ENCODE results near the gene MRPL42.
A peak's percentile ranks its signal among the peaks of the same experiment; 100 is the strongest.
"Not testable (repeated sequence)": the region's sequence is repeated elsewhere in the genome, so short reads cannot be mapped to it uniquely, and the experiment has no call there.

MRPL42 gene

DNA sequence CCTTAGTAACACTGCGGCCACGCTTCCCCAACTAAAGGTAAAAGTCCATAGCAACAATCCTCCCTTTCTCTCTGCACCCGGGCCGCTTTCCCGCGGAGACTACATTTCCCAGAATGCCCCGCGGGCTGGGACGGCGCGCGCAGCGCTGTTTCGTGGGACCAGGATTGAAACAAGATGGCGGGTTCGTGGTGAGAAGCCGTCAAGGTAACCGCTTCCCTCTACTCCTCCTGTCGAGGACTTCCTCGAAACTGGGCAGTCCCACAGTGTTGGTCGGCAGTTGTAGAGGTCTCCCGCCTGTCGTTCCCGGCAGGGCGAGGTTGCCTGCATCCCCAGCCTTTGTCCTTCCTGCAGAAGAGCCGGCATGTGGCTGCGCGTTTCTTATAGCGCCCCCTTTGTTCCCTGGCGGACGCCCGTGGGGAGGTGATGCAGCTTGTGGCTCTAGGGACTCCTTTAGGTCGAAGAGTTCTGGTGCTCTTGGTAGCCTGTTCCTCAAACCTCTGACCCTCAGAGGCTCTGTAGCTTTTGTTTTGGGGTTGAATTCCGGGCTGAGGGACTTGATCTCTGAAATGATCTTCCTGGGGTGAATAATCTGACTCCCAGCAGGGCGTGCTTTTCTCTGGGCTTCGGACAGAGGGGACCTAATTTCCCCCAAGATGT lies at the start of gene MRPL42:
TSS of gene MRPL42 (plus strand) at position 164 of the 657 bp plus-strand sequence. CDS start 1,772 bp downstream, outside the sequence.
- DNase-seq (ENCODE audit: extremely low read depth in 1 of 2, low read depth in 1 of 2) = peak; percentile 79 to 80

GRCh38 chr12:93417967-93418480 lies 49.3 kb upstream of the MRPL42 start:
- no peak for DNase-seq (ENCODE audit: extremely low read depth in 1 of 2, low read depth in 1 of 2)

- DNase-seq (ENCODE audit: extremely low read depth in 1 of 2, low read depth in 1 of 2) = no peak
Measured at GRCh38 chr12:93419388-93420034, 47.8 kb upstream of the MRPL42 start.

DNA sequence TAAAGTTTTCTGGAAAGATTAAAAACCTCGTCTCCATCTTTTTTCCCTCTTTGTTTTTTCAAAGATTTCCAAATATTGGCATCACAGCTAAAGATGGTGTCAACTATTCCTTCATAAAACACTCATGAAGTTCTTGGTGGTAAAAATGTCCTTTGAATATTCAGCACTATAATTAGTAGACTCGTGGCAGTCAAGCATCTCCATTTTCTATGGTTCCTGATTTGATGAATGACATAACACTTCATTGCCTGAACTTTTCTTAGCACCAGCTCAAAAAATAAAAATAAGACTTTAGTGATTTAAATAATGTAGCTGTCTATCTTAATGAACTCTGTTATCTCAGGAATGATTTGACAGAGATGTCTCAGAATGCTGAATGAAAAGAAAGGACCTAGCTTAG lies 45.3 kb upstream of the MRPL42 start:
- DNase-seq (ENCODE audit: extremely low read depth in 1 of 2, low read depth in 1 of 2) = no peak

DNA sequence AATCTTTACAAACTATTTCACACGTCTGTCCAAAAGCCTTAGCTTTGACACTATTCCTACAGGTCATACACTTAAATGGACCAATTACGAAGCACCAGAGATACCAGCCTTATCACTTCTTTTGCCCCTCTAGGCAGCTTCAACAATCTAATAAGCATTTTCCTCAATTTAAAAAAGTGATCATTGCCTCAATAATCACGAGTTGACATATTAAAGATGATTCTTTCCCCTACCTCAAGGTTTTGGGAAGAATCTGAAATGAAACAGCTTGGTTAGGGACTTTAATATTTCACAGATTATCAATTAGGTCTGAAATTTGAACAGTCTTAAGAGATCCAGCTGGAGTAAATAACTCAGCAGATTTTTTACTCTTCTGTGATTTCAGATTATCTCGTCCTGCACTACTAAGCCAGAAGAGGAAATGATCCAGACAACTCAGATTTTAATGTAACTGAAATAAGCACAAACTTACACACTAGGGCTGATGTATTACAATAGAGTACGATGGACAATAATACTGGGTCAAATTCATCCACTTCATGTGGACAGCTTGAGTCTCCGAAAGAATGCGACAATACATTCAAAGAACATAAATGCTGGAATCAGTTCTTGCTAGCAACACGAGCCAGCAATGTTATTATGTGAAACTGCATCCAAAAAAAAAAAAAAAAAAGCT lies 41.4 kb upstream of the MRPL42 start:
- DNase-seq (ENCODE audit: extremely low read depth in 1 of 2, low read depth in 1 of 2) = no peak

DNA sequence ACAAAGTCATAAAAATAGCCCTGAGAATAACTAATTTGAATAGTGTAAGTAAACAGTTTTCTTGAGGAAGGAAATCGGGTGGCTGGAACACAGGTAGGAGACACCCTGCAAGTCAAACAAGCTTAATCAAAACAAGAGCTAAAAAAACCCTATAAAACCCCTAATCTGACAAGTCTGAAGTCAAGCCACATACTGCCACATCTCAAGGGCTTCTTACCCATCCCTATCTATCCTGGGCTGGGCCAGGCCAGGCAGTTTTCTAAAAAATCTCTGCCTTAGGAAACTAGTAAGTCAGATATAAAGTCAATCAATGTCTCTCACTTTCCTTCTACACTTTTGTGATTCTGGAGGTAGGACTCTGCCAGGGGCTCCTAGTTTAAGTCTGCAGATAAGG lies 40.9 kb upstream of the MRPL42 start:
- DNase-seq (ENCODE audit: extremely low read depth in 1 of 2, low read depth in 1 of 2) = no peak

GRCh38 chr12:93427779-93428564 lies 39.3 kb upstream of the MRPL42 start:
- DNase-seq (ENCODE audit: extremely low read depth in 1 of 2, low read depth in 1 of 2) = no peak

- DNase-seq (ENCODE audit: extremely low read depth in 1 of 2, low read depth in 1 of 2) = no peak
Measured at GRCh38 chr12:93429448-93429847, 37.9 kb upstream of the MRPL42 start.

- no peak for DNase-seq (ENCODE audit: extremely low read depth in 1 of 2, low read depth in 1 of 2)
Measured at GRCh38 chr12:93429852-93430251, 37.5 kb upstream of the MRPL42 start.

DNA sequence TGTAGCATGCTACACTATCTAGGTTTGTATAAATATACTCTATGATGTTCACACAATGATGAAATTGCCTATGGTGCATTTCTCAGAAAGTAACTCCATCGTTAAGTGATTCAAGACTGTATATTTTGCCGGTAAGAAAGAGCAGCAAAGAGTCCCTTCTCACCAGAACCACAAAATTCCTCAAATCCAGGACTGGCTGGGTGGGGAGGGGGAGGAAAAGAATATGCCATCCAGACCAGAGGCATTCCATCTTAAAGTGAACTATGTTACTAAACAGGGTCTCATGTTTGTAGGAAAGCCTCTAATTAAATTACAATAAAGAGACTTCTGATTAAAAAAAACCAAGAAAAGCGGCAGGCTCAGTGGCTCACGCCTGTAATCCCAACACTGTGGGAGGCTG lies 37.0 kb upstream of the MRPL42 start:
- no peak for DNase-seq (ENCODE audit: extremely low read depth in 1 of 2, low read depth in 1 of 2)

GRCh38 chr12:93432031-93432430 lies 35.3 kb upstream of the MRPL42 start:
- DNase-seq (ENCODE audit: extremely low read depth in 1 of 2, low read depth in 1 of 2) = not testable (repeated sequence)

- no peak for DNase-seq (ENCODE audit: extremely low read depth in 1 of 2, low read depth in 1 of 2)
Measured at GRCh38 chr12:93434256-93434865, 33.0 kb upstream of the MRPL42 start.

DNA sequence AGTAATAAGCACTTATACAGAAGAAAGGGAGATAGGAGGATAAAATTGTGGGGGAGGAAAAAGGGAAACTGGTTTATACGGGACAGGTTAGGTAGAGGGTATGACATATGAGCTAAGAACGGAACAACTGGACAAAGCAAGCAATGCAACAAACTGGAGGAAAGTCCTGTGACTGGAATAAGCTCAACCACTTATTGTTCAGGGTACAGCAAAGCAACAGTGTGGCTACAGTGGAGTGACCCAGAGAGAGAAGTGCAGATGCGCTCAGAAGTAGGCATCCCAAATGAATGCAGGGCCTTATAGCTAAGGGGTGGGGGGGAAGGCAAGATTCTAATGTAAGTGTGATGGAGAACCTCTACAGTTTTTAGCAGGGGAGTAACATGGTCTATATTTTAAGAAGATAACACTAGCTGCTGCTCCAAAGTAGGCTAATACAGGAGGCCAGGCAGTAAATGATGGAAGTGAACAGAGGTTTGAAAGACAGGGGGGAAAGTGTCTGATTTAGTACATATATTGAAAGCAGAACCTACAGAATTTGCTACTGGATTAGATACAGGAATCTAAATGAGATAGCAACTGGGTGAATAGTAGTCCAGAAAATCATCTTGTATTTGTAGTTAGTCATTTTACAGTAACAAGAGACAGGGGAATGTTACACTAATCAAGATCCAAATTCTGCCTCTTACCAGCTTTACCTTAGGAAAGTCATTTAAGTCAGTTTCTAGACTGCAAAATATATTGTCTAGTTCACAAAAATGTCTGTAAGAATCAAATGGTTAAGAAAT lies 28.9 kb upstream of the MRPL42 start:
- no peak for DNase-seq (ENCODE audit: extremely low read depth in 1 of 2, low read depth in 1 of 2)

DNA sequence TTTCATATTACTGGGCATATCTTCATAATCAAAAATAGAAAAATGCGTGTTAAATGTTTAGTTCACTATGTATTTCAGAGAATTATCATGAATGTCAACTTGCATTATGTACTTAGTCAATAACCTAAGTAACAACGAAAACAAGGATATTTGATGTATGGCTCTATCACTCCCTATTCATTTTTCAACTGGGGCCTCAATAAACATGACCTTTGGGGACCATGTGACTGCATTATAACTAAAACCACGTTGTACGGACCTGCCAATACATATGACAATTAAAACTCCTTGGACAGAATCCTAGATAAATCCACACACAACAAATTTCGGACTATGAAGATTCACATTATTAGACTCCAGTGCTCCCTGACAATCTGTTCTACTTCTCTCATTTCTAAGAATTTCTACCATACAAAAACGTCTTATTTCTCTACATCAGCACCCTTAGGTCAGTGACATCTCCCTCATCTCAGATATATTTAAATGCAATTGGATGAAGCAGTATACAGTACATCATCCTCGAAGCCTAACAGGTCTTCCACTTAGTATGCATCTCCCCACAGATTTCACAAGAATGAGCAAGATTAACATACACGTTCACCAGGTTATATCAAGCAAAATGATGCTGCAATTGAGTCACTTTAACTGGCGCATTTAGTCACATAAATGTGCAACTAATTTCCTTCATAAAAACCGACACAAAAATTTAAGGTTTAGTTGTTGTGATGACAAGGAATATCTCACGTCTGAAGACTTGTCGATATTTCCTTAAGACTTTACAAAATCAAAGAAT lies 27.1 kb upstream of the MRPL42 start:
- DNase-seq (ENCODE audit: extremely low read depth in 1 of 2, low read depth in 1 of 2) = no peak

- DNase-seq (ENCODE audit: extremely low read depth in 1 of 2, low read depth in 1 of 2) = no peak
Measured at GRCh38 chr12:93441081-93441616, 26.2 kb upstream of the MRPL42 start.

- peak; percentile 93 to 94 for DNase-seq (ENCODE audit: extremely low read depth in 1 of 2, low read depth in 1 of 2)
Measured at GRCh38 chr12:93441617-93442410, 25.5 kb upstream of the MRPL42 start, which contains the start of gene UBE2N. UBE2N (minus strand) TSS chr12:93441947; CDS start chr12:93441884, 63 bp downstream.

DNA sequence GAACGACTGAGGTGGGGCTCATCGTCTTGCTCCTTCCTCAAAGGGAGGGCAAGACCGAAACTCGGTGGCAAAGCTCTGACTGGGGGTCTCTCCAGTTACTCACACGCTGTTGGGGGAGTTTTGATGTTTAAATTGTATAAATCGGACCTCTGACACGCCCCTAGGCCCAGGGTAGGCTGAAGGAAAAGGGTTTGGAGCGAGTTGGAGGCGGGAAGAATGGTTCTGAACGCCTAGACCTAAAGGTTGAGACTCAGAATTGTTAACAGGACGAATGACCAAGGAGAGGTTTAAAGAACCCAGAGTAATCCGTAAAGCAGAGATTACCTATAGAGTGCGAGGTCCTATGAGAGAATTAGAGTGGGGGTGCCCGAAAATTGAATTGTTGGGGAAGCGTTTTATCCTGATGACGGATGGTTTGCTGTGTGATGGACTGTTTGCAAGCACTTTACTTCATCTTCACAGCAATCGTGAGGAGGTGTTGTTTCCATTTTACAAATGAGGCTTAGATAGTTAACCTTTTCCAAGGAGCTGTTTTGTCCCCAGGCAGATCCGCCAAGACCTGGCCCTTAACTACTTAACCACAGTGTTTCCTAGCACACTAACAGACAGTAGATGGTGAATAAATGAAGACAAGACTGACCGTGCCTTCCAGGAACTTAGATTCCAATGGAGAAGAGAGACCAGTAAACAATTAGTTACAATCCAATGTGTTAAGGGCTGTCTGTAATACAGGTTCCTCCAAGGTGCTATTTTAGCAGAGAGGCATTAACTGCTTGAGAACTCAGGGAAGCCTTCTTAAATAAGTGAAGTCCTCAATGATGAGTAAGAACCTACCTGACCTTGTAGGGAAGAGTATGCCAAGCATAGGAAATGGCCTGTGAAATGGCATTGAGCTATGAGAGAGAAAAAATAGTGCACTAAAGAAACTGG lies 24.6 kb upstream of the MRPL42 start:
- DNase-seq (ENCODE audit: extremely low read depth in 1 of 2, low read depth in 1 of 2) = no peak

Data from stimulated activated CD8-positive, alpha-beta memory T cell treated with anti-CD3 and anti-CD28 coated beads, Interleukin-7, amount 100 ng/mL, for 48 hours (primary cell).